DND-41 (cell line): ENCODE data around the gene CALML3.

Experiments
- ATAC-seq: fragments of 200-7000 bp; cut with Tn5 transposase; 3 replicates; pipeline ENCODE4 v1.9.1; 2021; ENCODE audit warnings: low read depth; ENCODE audit not compliant: insufficient read depth
- DNase-seq: peaks from one replicate; pipeline ENCODE4 v3.0.0-alpha.2; 2020
- H2AFZ ChIP-seq: 2 replicates; pipeline ENCODE4 v1.6.0; 2012; ENCODE audit warnings: low read depth, low read length
- H3K27ac ChIP-seq: 2 replicates; pipeline ENCODE4 v1.5.1; 2012; ENCODE audit warnings: low read length, inconsistent platforms
- H3K27me3 ChIP-seq: fragments of 200-600 bp; sonication (generic); 2 replicates; pipeline ENCODE4 v1.6.0; 2012; ENCODE audit warnings: low read length, mild to moderate bottlenecking, inconsistent platforms; ENCODE audit not compliant: insufficient read depth, poor library complexity
- H3K36me3 ChIP-seq: 2 replicates; pipeline ENCODE4 v1.5.1; 2012; ENCODE audit warnings: low read length, inconsistent platforms; ENCODE audit not compliant: insufficient read depth
- H3K4me1 ChIP-seq: 2 replicates; pipeline ENCODE4 v1.5.1; 2012; ENCODE audit warnings: mild to moderate bottlenecking, low read length; ENCODE audit not compliant: insufficient read depth
- H3K4me2 ChIP-seq: 2 replicates; pipeline ENCODE4 v1.6.0; 2012; ENCODE audit warnings: mild to moderate bottlenecking, moderate library complexity, low read length, inconsistent platforms; ENCODE audit not compliant: insufficient read depth
- H3K4me3 ChIP-seq, 2 experiments: fragments of 200-600 bp in 1 of 2; shearing (Covaris generic) in 1 of 2; 2 replicates each; pipeline ENCODE4 v1.5.1; 2012 to 2016; ENCODE audit warnings: inconsistent platforms in 2 of 2, low read length in 2 of 2, mild to moderate bottlenecking in 2 of 2, low read depth in 1 of 2, moderate library complexity in 1 of 2
- H3K79me2 ChIP-seq: 2 replicates; pipeline ENCODE4 v1.6.0; 2012; ENCODE audit warnings: low read length, inconsistent platforms; ENCODE audit not compliant: insufficient read depth
- H3K9ac ChIP-seq: 2 replicates; pipeline ENCODE4 v1.6.0; 2012; ENCODE audit warnings: low read depth, mild to moderate bottlenecking, inconsistent platforms, low read length, moderate library complexity
- H3K9me3 ChIP-seq: 2 replicates; pipeline ENCODE4 v1.5.1; 2012; ENCODE audit warnings: low read length, moderate library complexity, mild to moderate bottlenecking, inconsistent platforms; ENCODE audit not compliant: insufficient read depth, severe bottlenecking
- H4K20me1 ChIP-seq: 2 replicates; pipeline ENCODE4 v1.6.0; 2012; ENCODE audit warnings: low read length; ENCODE audit not compliant: insufficient read depth
- CTCF ChIP-seq: IDR thresholded peaks from 2 replicates; pipeline ENCODE4 v1.5.1; 2012; ENCODE audit warnings: borderline replicate concordance, low read length, moderate library complexity, mild to moderate bottlenecking; ENCODE audit not compliant: poor library complexity, severe bottlenecking; ENCODE audit errors: extremely low read depth
- EZH2 ChIP-seq: IDR thresholded peaks from 3 replicates; pipeline ENCODE4 v1.6.1; 2012; ENCODE audit warnings: borderline replicate concordance, low read depth, mild to moderate bottlenecking, moderate library complexity, low read length, inconsistent platforms; ENCODE audit not compliant: severe bottlenecking

CALML3 gene

GRCh38 chr10:5496261-5497250 lies 28.2 kb upstream of the CALML3 start:
- no peaks in the 10 kb centered on the region for H3K36me3 ChIP-seq
- no peak overlapping the region for H3K9ac ChIP-seq
- DNase-seq (no peak), ATAC-seq (no peak)
- no peak overlapping the region for H3K27ac ChIP-seq
- H3K4me1 ChIP-seq, result no peaks in the 10 kb centered on the region
- H3K9me3 ChIP-seq, result no peaks in the 10 kb centered on the region
- no peak overlapping the region for H2AFZ ChIP-seq
- H3K79me2 ChIP-seq, result no peaks in the 10 kb centered on the region
- TF ChIP-seq EZH2, result no peak
- no peak for TF ChIP-seq CTCF
- peaks cover 2% of the 10 kb centered on the region; the same call in 1 of the 2 replicates for H4K20me1 ChIP-seq
- no peak overlapping the region for H3K4me2 ChIP-seq
- peaks cover 5% of the 10 kb centered on the region for H3K27me3 ChIP-seq
- no peak overlapping the region for H3K4me3 ChIP-seq

GRCh38 chr10:5497289-5497688 lies 27.5 kb upstream of the CALML3 start:
- Histone ChIP-seq H3K4me2 (no peak overlapping the region), H3K9me3 (no peaks in the 10 kb centered on the region), H3K4me1 (no peaks in the 10 kb centered on the region), H3K27ac (no peak overlapping the region), H3K79me2 (no peaks in the 10 kb centered on the region), H3K4me3 (no peak overlapping the region), H4K20me1 (peaks cover 2% of the 10 kb centered on the region; the same call in 1 of the 2 replicates), H2AFZ (no peak overlapping the region), H3K9ac (no peak overlapping the region), H3K27me3 (peaks cover 5% of the 10 kb centered on the region), H3K36me3 (no peaks in the 10 kb centered on the region)
- TF ChIP-seq EZH2 (no peak), CTCF (no peak)
- no peak for ATAC-seq
- DNase-seq, result no peak

- no peak for ATAC-seq
- H3K27me3 ChIP-seq, result peaks cover 5% of the 10 kb centered on the region
- H3K4me1 ChIP-seq, result no peaks in the 10 kb centered on the region
- no peak overlapping the region for H2AFZ ChIP-seq
- DNase-seq, result no peak
- H3K4me2 ChIP-seq, result no peak overlapping the region
- H3K9me3 ChIP-seq, result no peaks in the 10 kb centered on the region
- no peak overlapping the region for H3K4me3 ChIP-seq
- no peaks in the 10 kb centered on the region for H3K36me3 ChIP-seq
- no peak overlapping the region for H3K27ac ChIP-seq
- H3K79me2 ChIP-seq, result no peaks in the 10 kb centered on the region
- no peak for TF ChIP-seq EZH2
- TF ChIP-seq CTCF, result no peak
- H3K9ac ChIP-seq, result no peak overlapping the region
- peaks cover 2% of the 10 kb centered on the region; the same call in 1 of the 2 replicates for H4K20me1 ChIP-seq
Observed at GRCh38 chr10:5497948-5498730, 26.6 kb upstream of the CALML3 start.
